HG02943 (cell line): ENCODE results near the gene TWNK.
A peak's percentile ranks its signal among the peaks of the same experiment; 100 is the strongest.

Experiments used
- ATAC-seq: cut with Tn5 transposase; IDR thresholded peaks from one replicate; pipeline ENCODE4 v1.9.1; 2021; ENCODE audit warnings: mild to moderate bottlenecking, low read depth, moderate library complexity; ENCODE audit not compliant: unreplicated experiment

The TWNK gene

DNA sequence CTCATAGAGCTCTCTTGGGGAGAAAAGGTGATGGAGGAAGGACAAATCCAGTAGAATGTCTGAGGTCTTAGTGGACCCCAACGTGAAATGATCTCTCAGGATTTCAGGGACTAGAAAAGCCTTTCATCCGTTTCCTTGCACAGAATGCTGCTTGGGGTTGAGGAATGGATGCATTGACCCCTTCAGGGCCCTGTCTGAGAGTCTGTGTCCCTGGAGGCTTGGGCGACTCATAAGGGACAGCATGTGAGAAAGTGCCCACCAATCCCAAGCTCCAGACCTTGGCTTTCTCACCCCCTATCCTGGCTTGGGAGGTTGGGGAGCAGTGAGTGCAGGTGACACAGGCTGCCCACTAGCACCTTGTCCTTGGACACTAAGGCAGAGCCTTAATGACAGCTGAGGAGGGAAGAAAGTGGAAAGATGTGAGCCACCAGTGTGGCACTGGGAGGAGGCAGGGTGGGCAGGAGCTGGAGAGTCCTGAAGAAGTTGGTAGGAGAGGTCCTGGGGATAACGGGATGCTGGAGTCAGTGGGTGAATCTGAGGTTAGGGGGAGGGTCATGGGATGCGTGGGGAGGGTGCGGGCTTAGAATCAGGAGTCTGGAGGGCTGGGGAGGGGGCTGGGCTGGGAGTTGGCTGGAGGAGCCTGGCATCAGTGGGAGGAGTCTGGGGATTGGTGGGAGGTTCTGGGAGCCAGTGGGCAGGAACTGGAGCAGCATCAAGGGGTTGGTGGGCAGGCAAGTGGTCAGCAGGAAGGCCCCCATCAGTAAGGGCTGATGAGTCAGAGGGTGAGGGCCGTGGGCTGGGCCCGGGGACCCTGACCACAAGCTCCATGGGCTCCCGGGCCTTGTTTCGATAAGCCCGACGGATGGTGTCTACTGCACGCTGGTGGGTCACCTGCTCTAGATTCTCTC, 20.8 kb downstream of the TWNK start:
- ATAC-seq: no peak

- no peak for ATAC-seq
Measured at GRCh38 chr10:101008823-101009423, 21.6 kb downstream of the TWNK start.

DNA sequence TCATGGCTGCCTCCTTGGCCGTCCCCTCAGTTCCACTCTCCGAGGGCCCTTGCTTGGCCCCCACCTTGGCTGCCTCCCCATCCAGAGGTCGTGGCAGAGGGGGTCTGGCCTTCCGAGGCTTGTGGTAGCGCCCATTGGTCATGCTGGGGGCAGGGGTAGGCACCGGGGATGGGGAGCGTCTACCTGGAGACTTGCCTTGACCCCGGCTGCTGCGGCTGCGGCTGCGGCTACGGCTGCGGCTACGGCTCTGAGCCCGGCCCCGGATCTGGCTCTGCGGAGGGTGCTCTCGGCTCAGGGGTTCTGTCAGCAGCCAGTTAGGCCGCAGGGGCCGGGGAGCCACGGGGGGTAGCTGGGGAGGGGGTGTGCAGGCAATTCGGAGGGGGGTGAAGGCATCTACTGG, 23.0 kb downstream of the TWNK start:
- no peak for ATAC-seq

- ATAC-seq: no peak
Measured at GRCh38 chr10:101011517-101012423, 24.4 kb downstream of the TWNK start.

GRCh38 chr10:101012525-101013364, 25.4 kb downstream of the TWNK start:
- peak; percentile 80 for ATAC-seq

DNA sequence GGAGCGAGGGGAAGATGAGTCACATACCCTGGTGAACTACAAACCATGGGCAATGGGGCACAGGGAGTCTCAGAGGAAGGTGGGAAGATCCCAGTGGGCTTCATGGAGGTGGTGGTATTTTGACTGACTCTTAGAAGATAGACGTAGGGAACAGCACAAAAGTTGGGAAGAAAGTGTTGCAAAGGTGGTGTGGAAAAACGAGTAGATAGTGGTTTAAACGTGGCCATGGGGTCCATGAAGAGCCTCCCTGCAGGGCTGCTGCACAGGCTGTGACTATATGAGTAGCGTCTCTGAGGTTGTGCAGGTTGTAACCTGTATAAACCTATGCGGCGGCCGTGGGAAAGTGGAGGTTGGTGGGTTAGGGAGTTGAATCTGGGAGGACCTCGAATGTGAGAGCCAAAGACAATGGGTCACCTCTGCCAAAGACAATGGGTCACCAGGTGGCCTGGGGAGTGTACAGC, 26.1 kb downstream of the TWNK start:
- ATAC-seq: no peak

GRCh38 chr10:101014230-101014884, 27.0 kb downstream of the TWNK start:
- no peak for ATAC-seq

GRCh38 chr10:101014966-101015581, 27.7 kb downstream of the TWNK start:
- no peak for ATAC-seq

DNA sequence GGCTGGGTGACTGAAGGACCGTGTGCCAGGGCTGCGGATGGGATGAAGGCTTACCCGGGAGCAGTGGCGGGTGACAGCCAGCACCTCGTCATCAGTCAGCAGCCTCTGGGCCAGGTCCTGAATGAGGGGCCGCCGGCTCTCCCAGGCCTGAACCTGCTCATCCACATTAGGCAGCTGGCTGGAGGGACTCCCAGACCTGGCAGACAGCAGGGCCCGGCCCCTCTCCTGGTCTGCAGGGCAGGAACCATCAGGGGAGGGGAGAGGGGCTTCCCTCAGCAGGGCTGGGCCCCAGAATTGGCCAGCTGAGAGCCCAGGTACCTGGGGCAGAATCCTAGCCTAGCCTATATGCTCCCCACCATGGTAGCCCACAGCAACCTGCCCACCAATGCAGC, 28.2 kb downstream of the TWNK start:
- no peak for ATAC-seq

DNA sequence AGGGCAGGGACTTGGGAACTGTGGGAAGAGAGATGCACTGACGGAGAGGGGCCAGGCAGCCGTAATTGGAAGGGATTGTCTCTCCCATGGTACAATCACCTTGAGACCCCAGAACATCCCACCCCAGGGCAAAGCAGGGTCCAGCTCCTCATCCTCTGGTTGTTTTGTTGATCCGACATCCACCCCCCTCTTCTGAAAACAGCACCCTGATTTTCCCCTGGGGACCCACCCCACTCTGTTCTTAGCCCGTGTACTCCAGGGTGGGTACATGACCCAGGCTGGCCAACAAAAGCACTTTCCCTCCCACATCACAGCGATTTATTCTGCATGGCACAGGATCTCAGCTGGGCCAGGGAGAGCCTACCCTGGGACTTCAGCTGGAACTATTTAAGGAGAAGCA, 29.5 kb downstream of the TWNK start:
- no peak for ATAC-seq

DNA sequence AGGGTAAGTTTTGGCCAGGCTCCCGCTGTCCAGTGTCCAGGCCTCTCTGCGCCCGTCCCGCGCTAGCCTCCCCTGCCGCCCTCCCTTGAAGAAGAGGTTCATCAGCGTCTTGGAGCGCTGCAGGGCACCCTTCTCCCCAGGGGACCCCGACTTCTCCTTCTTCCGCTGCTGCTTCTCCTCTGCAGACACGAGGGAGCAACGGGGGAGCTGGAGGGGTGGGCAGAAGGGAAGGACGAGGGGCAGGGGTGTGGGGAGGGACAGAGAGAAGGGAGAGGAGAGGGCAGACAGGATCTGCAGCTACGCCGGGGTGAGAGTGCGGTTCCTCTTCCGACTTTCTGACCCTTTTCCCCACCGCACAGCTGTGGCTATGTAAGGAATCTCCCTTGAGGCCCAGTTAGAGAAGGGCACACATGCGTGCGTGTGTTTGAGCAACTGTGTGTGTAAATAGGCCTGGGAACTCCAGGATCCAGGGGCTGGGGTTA, 30.8 kb downstream of the TWNK start:
- ATAC-seq: no peak

GRCh38 chr10:101018600-101019439, 31.5 kb downstream of the TWNK start:
- no peak for ATAC-seq

GRCh38 chr10:101019440-101019703, 32.0 kb downstream of the TWNK start:
- ATAC-seq: no peak

GRCh38 chr10:101020427-101021075, 33.2 kb downstream of the TWNK start:
- no peak for ATAC-seq

DNA sequence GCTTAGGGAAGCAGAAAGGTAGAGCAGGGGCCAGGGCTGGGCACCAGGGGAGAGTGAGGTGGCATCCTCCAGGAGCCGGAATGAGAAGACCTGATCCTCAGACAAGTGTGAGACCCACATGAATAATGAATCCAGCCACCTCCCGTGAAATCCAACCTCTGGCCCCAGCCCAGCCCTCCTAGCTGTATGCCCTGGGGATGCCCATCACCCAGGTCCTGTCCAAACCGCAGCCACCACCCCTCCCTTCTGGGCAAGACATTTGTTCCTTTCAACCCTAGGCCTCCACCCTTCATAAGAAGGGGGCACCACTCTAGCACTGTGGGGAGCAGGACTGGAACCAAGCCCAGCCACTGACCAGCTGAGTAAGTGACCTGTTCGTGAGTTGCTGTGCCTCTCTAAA, 33.9 kb downstream of the TWNK start:
- ATAC-seq: no peak

DNA sequence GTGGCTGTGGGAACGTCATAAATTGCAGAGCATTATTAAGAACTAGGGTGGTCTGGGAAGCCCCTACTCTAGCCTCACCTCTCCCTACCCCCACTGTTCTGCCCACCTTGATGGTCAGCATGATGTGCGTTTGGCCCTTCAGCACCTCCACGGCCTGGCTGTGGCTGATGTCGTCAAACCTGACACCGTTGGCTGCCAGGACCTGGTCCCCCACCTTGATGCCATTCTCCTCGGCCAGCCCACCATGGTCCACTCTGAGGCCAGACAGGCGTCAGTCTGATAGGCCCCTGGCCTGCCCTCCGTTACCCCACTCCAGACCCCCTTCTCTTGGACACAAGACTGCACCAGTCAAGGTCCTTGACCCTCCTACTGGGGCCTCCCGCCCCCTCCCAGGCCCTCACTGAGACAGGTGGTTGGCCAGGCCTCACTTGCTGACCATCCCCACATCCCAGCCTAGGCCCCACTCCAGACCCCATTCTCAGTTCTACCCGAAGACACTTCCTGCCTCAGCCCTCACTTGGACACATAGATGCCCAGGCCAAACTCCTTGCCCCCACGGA, 34.4 kb downstream of the TWNK start:
- no peak for ATAC-seq

DNA sequence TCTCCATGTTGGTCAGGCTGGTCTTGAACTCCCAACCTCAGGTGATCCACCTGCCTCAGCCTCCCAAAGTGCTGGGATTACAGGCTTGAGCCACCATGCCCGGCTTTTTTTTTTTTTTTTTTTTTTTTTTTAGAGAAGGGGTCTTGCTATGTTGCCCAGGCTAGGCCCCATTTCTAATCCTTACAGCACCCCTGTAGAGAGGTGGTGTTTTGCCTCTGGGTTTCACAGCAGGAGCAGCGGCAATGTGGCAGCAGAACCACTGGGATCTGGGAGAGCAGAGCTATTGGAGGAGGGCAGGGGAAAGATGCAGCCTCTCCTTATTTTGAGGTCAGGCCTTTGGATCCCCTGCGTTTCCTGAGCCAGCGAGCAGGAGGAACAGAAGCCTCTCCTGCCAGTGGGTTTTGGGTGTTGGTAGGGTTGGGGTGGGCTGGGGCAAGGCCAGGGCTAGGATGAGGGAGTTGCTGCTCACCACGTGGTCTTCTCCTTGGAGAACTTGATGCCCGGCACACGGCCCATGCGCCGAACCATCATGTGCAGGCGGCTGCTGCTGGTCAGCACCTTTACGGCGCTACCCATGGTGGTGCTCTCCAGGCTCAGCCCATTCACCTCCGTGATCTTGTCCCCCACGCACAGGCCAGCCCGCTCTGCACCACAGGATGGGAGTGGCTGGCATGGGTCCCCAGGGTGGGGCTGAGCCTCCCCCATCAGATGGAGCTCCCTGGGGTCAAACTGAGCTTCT, 35.8 kb downstream of the TWNK start:
- no peak for ATAC-seq
